GM23248 (cell line): Measurements from ENCODE around the gene GKN2. TPM values are rescaled to one million over a fixed set of nuclear protein-coding genes. Genes with fewer than 3 reads are reported as not detected.

ENCODE experiments used
- DNase-seq: peaks from one replicate; pipeline ENCODE4 v3.0.0-alpha.2; 2015
- H2AFZ ChIP-seq: fragments of 200-600 bp; sonication (generic); 2 replicates; pipeline ENCODE4 v1.6.1; 2016; ENCODE audit warnings: antibody characterized with exemption
- H3F3A ChIP-seq: fragments of 200-600 bp; sonication (generic); 2 replicates; pipeline ENCODE4 v1.6.1; 2016; ENCODE audit warnings: mild to moderate bottlenecking, antibody characterized with exemption, mixed run types; ENCODE audit not compliant: insufficient read depth
- H3K27ac ChIP-seq: fragments of 200-600 bp; sonication (generic); 2 replicates; pipeline ENCODE4 v1.5.1; 2016; ENCODE audit warnings: mild to moderate bottlenecking
- H3K27me3 ChIP-seq: fragments of 200-600 bp; sonication (generic); replicated peaks from 2 replicates; pipeline ENCODE4 v1.6.1; 2016; ENCODE audit warnings: mild to moderate bottlenecking; ENCODE audit not compliant: insufficient read depth
- H3K36me3 ChIP-seq: fragments of 200-600 bp; sonication (generic); 2 replicates; pipeline ENCODE4 v1.6.1; 2016; ENCODE audit warnings: low read depth, mild to moderate bottlenecking
- H3K4me1 ChIP-seq: fragments of 200-600 bp; sonication (generic); 2 replicates; pipeline ENCODE4 v1.6.1; 2016; ENCODE audit warnings: mild to moderate bottlenecking; ENCODE audit not compliant: insufficient read depth
- H3K4me2 ChIP-seq: fragments of 200-600 bp; sonication (generic); one replicate; pipeline ENCODE4 v1.6.1; 2016; ENCODE audit warnings: mild to moderate bottlenecking; ENCODE audit not compliant: unreplicated experiment
- H3K4me3 ChIP-seq: fragments of 200-600 bp; sonication (generic); 2 replicates; pipeline ENCODE4 v1.5.1; 2016; ENCODE audit warnings: mild to moderate bottlenecking
- H3K79me2 ChIP-seq: fragments of 200-600 bp; sonication (generic); 2 replicates; pipeline ENCODE4 v1.6.1; 2016; ENCODE audit warnings: mild to moderate bottlenecking; ENCODE audit not compliant: insufficient read depth
- H3K9ac ChIP-seq: fragments of 200-600 bp; sonication (generic); 2 replicates; pipeline ENCODE4 v1.6.1; 2016; ENCODE audit warnings: mild to moderate bottlenecking
- H3K9me2 ChIP-seq: fragments of 200-600 bp; sonication (generic); 2 replicates; pipeline ENCODE4 v1.6.1; 2016; ENCODE audit warnings: mixed run types, mild to moderate bottlenecking, moderate library complexity; ENCODE audit not compliant: insufficient read depth
- H3K9me3 ChIP-seq: fragments of 200-600 bp; sonication (generic); one replicate; pipeline ENCODE4 v1.6.1; 2017; ENCODE audit warnings: low read depth
- H4K20me1 ChIP-seq: fragments of 200-600 bp; sonication (generic); 2 replicates; pipeline ENCODE4 v1.6.0; 2016; ENCODE audit not compliant: insufficient read depth
- EZH2 ChIP-seq: fragments of 200-600 bp; sonication (generic); IDR thresholded peaks from 2 replicates; pipeline ENCODE4 v1.6.1; 2018; ENCODE audit warnings: antibody characterized with exemption, mild to moderate bottlenecking; ENCODE audit not compliant: insufficient read depth, poor library complexity, severe bottlenecking
- EZH2phosphoT487 ChIP-seq: fragments of 200-600 bp; sonication (generic); IDR thresholded peaks from 2 replicates; pipeline ENCODE4 v1.6.1; 2018; ENCODE audit warnings: antibody characterized with exemption, moderate library complexity, mild to moderate bottlenecking, low read depth; ENCODE audit not compliant: insufficient read depth
- WGBS, 2 experiments: methylation state at CpG; one replicate each; pipeline ENCODE4 v1.1.6; 2015 to 2017; ENCODE audit warnings: low lambda C conversion rate in 2 of 2, low coverage in 1 of 2; ENCODE audit errors: missing lambda C conversion rate in 2 of 2; 5-methylcytosine and 5-hydroxymethylcytosine counted together
- in situ Hi-C: fragments of 300-500 bp; cut with MboI; formaldehyde crosslinking; loops from 2 replicates; pipeline ENCODE4 v1.15.0; 2020
- polyA plus RNA-seq: library from polyadenylated mRNA; unstranded; fragments of >200 nt; fragmentation: Nextera tagmentation; extraction: Ambion mirVana; gene quantifications from 2 replicates; pipeline ENCODE4 v1.2.1, GENCODE V29; 2016
- total RNA-seq: library from RNA; depleted of rRNA; stranded (reverse); fragments of >200 nt; shearing (Covaris generic); gene quantifications from 2 replicates; pipeline ENCODE4 v1.2.3, GENCODE V29; 2014

The GKN2 gene
- total and polyA plus RNA-seq, 2 experiments from 2014 or later = not detected

GRCh38 chr2:68916226-68916625, 36.5 kb downstream of the GKN2 start:
- 0% methylated on average over 1 of the region's 1 CpG for WGBS, 2 experiments
- Histone ChIP-seq H3K9ac (no peak overlapping the region), H3K27ac (no peak overlapping the region), H3K4me3 (no peak overlapping the region), H3K4me1 (no peaks in the 10 kb centered on the region), H3K79me2 (no peaks in the 10 kb centered on the region), H3K9me3 (no peaks in the 10 kb centered on the region), H3K36me3 (no peaks in the 10 kb centered on the region), H3F3A (no peaks in the 10 kb centered on the region), H2AFZ (no peak overlapping the region), H3K9me2 (no peaks in the 10 kb centered on the region), H4K20me1 (no peaks in the 10 kb centered on the region), H3K4me2 (no peak overlapping the region), H3K27me3 (peaks cover 8% of the 10 kb centered on the region; the same call in 1 of the 2 replicates)
- DNase-seq = no peak
- in situ Hi-C loops = loop anchor here (10.0 kb wide), 1 partner anchor 431 kb away; no protein-coding TSS in a partner anchor
- TF ChIP-seq EZH2 (no peak), EZH2phosphoT487 (no peak)

DNA sequence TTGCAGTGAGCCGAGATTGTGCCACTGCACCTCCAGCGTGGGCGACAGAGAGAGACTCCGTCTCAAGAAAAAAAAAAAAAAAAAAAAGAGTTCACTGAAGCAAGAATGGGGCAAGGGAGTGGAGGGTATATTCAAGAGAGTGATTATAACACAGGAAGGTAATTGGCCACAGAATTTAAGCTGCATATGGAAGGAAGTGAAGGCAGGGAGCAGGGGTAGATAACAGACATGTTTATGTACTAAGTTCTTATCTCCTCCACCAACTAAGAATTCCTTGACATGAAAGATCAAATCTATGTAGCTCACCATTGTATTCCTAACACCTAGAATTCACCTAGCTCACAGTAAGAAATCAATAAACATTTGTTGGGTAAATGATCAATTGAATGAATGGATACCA, 37.3 kb downstream of the GKN2 start:
- no peak overlapping the region for H2AFZ ChIP-seq
- no peak overlapping the region for H3K9ac ChIP-seq
- no peaks in the 10 kb centered on the region for H3K9me3 ChIP-seq
- H3K36me3 ChIP-seq = no peaks in the 10 kb centered on the region
- 85 to 87% methylated on average over 4 of the region's 4 CpGs for WGBS, 2 experiments
- no peaks in the 10 kb centered on the region for H3K79me2 ChIP-seq
- H3K27me3 ChIP-seq = peaks cover 8% of the 10 kb centered on the region; the same call in 1 of the 2 replicates
- no peaks in the 10 kb centered on the region for H3F3A ChIP-seq
- DNase-seq = no peak
- H3K4me3 ChIP-seq = no peak overlapping the region
- no peaks in the 10 kb centered on the region for H3K9me2 ChIP-seq
- H3K27ac ChIP-seq = no peak overlapping the region
- no peaks in the 10 kb centered on the region for H3K4me1 ChIP-seq
- no peak for TF ChIP-seq EZH2phosphoT487
- TF ChIP-seq EZH2 = no peak
- no peak overlapping the region for H3K4me2 ChIP-seq
- in situ Hi-C loops = loop anchor here (10.0 kb wide), 1 partner anchor 431 kb away; no protein-coding TSS in a partner anchor
- no peaks in the 10 kb centered on the region for H4K20me1 ChIP-seq

DNA sequence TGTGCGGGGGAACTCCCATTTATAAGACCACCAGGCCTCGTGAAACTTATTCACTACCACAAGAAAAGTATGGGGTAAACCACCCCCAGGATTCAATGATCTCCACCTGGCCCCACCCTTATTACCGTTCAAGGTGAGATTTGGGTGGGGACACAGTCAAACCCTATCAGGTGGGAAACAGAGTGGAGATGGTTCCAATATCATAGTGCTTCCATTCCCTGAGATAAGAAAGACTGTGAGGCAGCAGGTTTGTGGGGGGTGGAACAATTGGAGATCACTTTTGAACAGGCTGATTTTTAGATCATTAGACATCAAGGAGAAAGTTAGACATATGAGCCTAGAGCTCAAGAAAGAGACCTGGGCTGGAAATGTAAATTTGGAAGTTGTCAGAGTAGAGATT, 39.3 kb downstream of the GKN2 start:
- Histone ChIP-seq H3K9me3 (no peaks in the 10 kb centered on the region), H3K4me3 (no peak overlapping the region), H2AFZ (no peak overlapping the region), H4K20me1 (no peaks in the 10 kb centered on the region), H3K9ac (no peak overlapping the region), H3K4me2 (no peak overlapping the region), H3K27me3 (peaks cover 8% of the 10 kb centered on the region; the same call in 1 of the 2 replicates), H3K27ac (no peak overlapping the region), H3K9me2 (no peaks in the 10 kb centered on the region), H3K36me3 (no peaks in the 10 kb centered on the region), H3F3A (no peaks in the 10 kb centered on the region), H3K4me1 (peaks cover 6% of the 10 kb centered on the region), H3K79me2 (no peaks in the 10 kb centered on the region)
- in situ Hi-C loops = loop anchor here (10.0 kb wide), 1 partner anchor 429 kb away; no protein-coding TSS in a partner anchor
- WGBS, 2 experiments = 68% methylated on average over 2 to 3 of the region's 3 CpGs
- DNase-seq = no peak
- TF ChIP-seq EZH2phosphoT487 (no peak), EZH2 (no peak)

DNA sequence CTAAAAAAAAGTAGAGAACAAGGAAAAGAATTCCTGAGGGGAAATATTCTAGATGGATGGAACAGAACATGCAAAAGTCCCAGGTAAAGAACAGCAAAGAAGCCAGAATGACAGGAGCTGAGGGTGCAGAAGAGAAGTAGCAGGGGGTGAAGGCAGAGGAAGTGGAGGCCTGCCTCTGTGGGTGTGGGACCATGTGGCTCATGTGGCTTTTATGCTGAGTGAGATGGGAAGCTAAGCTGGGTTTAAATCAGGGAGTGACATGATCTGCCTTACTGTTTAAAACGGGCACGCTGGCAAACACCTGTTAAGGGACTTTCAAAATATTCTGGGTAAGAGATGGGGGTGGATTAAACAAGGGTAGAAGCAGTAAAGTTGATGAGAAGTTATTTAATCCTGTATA, 40.0 kb downstream of the GKN2 start:
- Histone ChIP-seq H3F3A (no peaks in the 10 kb centered on the region), H2AFZ (no peak overlapping the region), H3K4me2 (no peak overlapping the region), H3K9me3 (no peaks in the 10 kb centered on the region), H3K4me3 (no peak overlapping the region), H3K36me3 (no peaks in the 10 kb centered on the region), H3K27me3 (peaks cover 8% of the 10 kb centered on the region; the same call in 1 of the 2 replicates), H3K4me1 (peaks cover 6% of the 10 kb centered on the region), H3K9me2 (no peaks in the 10 kb centered on the region), H3K9ac (no peak overlapping the region), H3K27ac (no peak overlapping the region), H3K79me2 (no peaks in the 10 kb centered on the region), H4K20me1 (no peaks in the 10 kb centered on the region)
- WGBS, 2 experiments = 19 to 28% methylated on average over 1 to 2 of the region's 2 CpGs
- TF ChIP-seq EZH2phosphoT487 (no peak), EZH2 (no peak)
- in situ Hi-C loops = loop anchor here (10.0 kb wide), 1 partner anchor 428 kb away; no protein-coding TSS in a partner anchor
- no peak for DNase-seq
